CD4-positive, alpha-beta T cell treated with Interferon alpha-2 for 1 hour (primary cell): ENCODE results near the gene GLYATL3.

Experiments used
- DNase-seq, 2 donors: peaks; one replicate each; pipeline ENCODE4 v3.0.0-alpha.2; 2020 to 2022

Gene GLYATL3

DNA sequence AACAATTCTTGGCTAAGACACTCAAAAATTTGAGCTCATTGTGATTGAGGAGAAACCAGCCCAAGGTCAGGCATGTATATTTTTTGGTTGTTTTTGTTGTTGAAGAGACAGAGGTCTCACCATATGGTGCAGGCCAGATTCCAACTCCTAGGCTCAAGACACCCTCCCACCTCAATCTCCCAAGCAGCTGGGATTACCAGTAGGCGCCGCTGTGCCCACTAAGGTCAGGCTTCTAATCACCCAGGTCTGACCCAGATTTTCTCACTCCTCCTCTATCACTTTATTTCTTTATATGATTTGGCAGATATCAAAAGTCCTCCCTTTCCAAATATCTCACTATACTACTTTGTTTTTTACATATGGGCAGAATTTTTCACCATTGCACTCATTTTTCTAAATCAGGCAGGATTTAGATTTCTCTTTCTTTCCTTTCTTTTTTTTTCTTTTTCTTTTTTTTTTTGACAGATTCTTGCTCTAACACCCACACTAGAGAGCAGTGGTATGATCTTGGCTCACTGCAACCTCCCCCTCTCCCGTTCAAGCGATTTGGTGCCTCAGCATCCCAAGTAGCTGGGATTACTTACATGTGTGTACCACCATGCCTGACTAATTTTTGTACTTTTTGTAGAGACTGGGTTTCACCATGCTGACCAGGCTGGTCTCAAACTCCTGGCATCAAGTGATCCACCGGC, 49.0 kb downstream of the GLYATL3 start:
- no peak for DNase-seq

DNA sequence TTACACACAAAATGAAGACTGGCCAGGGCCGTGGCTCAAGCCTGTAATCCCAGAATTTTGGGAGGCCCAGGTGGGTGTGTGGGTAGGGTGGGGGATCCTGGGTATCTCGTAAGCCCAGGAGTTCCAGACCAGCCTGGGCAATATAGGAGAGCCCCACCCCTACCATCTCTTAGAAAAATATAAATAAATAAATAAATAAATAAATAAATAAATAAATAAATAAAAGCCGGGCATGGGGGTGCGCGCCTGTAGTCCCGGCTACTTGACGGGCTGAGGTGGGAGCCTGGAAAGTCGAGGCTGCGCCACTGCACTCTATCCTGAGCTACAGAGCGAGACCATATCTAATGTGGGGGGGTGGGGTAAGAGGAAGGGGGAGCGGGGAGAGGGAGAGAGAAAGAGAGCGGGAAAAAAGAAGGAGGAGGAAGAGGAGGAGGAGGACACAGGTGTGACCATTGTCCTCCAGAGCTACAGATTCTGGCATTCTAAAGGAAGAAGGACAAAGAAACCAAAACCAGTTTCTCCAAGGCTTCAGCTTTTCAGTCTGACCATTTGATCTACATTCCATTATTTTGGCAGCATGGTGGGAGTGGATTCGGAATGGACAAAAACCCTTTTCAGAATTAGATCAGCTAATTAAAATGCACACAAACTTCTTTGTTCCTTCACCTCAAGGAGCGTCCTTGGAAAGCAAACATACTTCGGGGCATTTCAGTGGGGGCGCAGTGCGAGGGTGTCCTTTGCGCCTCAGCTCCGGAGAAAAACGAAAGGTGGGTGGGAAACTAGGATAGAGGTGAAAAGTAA, 50.2 kb downstream of the GLYATL3 start:
- DNase-seq: no peak

- DNase-seq: peak in 1 of 2 donors; percentile 4
Observed at GRCh38 chr6:49550492-49551077, 50.9 kb downstream of the GLYATL3 start, which contains the start of gene C6orf141. Gene C6orf141 (plus strand): TSS chr6:49550668. CDS start chr6:49550793, 125 bp downstream.

DNA sequence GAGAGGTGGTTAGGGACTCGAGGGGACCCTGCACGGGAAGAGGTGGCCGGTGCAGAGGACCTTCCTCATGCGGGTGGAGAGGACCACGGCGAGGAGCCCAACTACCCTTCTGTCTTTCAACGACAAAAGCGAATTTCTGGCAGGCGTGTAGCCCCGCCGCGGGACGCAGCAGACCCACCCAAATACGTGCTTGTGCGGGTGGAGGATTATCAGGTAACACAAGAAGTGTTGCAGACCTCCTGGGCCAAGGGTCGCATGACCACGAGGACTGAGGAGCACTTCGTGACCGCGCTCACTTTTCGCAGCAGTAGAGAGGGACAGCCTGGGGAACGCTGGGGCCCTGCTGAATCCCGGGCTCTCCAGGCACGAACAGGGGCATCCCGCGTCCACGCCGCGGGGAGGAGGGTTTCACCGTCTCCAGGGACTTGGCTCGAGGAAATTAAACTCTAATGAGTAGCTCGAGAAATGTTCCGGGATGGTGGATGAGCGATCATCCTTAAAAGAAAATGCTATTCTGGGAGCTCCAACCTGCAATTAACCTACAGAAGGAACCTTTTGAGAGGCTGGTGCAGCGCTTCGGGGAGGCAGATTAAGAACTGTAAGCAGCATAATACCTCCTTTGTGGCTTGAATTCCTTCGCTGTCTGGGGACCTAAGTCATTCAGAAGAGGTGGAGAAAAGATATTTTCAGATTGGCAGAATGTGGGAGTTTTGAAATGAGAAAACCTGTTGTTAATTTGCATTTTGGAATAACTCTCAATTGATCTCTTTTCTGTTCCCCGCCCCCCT, 51.5 kb downstream of the GLYATL3 start:
- DNase-seq: no peak

- DNase-seq: no peak
Observed at GRCh38 chr6:49551866-49552129, 52.1 kb downstream of the GLYATL3 start.

- no peak for DNase-seq
Observed at GRCh38 chr6:49552596-49552995, 52.9 kb downstream of the GLYATL3 start.

DNA sequence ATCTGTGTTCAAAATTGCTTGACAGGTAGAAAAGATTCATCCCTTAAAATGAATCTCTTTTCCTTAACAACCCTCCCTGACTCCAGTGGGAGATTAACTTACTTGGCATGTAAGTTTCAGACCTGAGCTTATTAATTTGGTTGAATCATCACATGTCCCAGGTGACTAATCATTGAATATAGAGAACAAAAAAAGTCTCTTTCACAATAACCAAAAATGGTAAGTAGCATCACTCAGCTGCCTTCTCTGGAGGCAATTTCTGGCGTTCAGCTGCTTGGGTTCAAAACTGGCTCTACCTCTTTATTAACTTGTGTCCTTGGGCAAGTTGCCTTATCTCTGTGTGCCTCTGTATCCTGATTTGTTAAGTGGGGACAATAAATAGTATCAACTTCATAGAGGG, 53.7 kb downstream of the GLYATL3 start:
- no peak for DNase-seq

DNA sequence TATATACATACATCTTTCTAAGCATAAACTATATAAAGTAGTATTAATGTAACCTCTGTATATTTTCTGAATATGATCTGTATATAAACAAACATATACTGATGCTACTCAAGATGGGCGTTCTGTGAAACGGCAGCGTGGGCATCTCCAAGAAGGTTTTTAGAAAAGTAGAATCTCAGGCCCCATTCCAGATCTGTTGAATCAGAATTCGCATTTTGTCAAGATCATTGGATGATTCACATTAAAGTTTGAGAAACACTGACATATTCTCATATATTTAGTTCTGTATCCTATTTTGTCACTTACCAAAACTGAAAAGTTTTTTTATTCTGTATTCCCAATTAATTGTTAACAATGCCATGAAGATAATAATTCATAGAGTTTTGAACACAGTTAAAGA, 56.2 kb downstream of the GLYATL3 start:
- DNase-seq: no peak

DNA sequence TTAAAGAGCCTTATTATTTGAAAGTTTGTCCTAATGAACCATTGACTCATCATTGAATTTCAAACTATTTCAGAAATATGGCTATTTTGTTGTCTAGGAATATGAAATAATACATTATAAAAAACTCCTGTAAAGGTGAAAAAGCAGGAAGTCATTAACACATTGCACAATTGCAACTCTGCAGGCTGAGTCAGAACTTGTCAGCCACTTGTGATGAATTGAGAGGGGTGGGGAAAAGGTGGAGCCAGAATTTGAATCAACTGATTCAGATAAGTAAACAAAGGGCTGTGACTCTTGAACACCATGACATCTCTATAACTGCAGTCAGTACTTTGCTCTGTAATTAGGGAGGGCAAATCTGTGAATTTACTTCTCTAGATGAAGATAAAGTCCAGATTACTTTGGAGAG, 56.7 kb downstream of the GLYATL3 start:
- DNase-seq: no peak

GRCh38 chr6:49557177-49557576, 57.5 kb downstream of the GLYATL3 start:
- no peak for DNase-seq

- DNase-seq: no peak
Observed at GRCh38 chr6:49558238-49558637, 58.5 kb downstream of the GLYATL3 start.

DNA sequence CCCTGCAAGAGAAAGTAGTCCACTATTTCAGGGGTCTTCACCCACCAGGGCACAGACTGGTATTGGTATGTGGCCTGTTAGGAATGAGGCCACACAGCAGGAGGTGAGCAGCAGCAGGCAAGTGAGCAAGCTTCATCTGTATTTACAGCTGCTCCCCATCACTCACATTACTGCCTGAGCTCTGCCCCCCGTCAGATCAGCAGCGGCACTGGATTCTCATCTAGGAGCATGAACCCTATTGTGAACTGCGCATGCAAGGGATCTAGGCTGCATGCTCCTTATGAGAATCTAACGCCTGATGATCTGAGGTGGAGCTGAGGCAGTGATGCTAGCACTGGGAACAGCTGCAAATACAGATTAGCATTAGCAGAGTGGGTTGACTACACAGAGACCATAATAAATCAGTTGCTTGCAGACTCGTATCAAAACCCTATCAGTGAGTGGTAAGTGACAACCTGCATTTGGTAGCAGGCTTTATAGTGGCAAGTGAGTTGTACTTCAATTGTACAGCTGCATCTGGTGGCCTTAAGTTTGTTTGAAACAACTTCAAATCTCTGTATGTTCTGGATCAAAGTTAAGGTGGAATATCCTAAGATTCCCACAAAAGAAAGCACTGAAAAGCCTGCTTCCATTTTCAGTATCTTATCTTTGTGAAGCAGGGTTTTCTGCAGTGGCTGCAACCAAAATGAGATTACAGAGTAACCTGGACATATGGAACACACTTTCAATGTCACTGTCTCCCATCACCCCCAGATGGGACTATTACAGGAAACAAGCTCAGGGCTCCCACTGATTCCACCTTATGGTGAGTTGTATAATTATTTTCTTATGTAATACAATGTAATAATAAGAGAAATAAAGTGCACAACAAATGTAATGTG, 63.5 kb downstream of the GLYATL3 start:
- no peak for DNase-seq

DNA sequence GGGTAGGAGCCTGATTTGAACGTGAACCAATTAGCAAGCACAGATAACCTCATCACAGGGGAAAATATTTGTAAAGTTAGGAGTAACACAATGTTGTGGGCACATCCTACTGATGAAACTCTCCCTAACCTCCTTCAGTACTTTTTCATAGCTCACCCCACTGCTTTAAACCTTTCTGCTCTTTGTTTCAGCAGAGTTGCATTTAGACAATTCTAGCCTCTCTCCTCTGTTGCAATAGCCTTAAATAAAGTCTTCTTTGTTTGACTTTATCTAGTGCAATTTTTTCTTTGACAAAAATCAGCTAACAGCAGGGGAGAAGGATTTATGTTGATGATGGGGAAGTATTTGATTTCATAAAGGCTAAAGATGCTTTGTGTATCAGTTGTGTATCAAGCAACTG, 64.8 kb downstream of the GLYATL3 start:
- DNase-seq: no peak

- DNase-seq: no peak
Observed at GRCh38 chr6:49565261-49565660, 65.5 kb downstream of the GLYATL3 start.

DNA sequence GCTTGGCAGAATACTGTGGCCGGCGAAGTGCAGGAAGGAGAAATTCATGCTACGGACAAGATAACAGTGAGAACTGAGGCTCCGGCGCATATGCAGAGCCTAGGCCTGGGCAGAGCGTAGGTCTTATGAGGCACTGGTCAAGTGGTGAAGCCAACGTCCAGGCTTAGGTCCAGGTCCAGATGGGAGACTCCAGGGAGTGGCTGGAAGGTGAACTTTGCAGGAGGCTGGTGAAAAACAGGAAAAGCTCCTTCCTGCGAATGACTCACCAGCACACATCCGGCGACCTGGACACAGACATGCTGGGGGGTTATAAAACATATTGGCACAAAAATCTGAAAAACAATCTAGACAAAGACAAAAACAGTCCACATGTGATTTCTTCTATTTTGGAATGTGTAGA, 66.1 kb downstream of the GLYATL3 start:
- no peak for DNase-seq

- DNase-seq: no peak
Observed at GRCh38 chr6:49570474-49571079, 70.9 kb downstream of the GLYATL3 start.

GRCh38 chr6:49576618-49577017, 76.9 kb downstream of the GLYATL3 start:
- no peak for DNase-seq
